OCI-LY3 (cell line): ENCODE results near the gene IL22.

ENCODE experiments used
- CTCF ChIP-seq: fragments of 200-600, 300-600 bp; sonication (generic); IDR thresholded peaks from 2 replicates; pipeline ENCODE4 v1.5.1; 2014; ENCODE audit warnings: antibody characterized with exemption, low read length, low read depth
- EZH2phosphoT487 ChIP-seq: fragments of 200-600 bp; shearing (Covaris generic); IDR thresholded peaks from 2 replicates; pipeline ENCODE4 v1.6.1; 2018; ENCODE audit warnings: antibody characterized with exemption, mixed run types, low read depth

- TF ChIP-seq CTCF, result peak; percentile 90
- no peak for TF ChIP-seq EZH2phosphoT487
Observed at GRCh38 chr12:68223067-68223747, 30.2 kb downstream of the IL22 start.
